Measurements from ENCODE around the gene IL17B. TPM values are rescaled to one million over a fixed set of nuclear protein-coding genes. Genes with fewer than 3 reads are reported as not detected.
A peak's percentile ranks its signal among the peaks of the same experiment; 100 is the strongest.

The IL17B gene
- total and polyA plus RNA-seq, 12 donors, result 1.5 to 20.1 (median 2.9) TPM; not detected in 1

GRCh38 chr5:149403923-149404745 is 25.0 kb upstream of the IL17B start:
- Histone ChIP-seq H3K9me3 (replicated peaks in 1 of 3) (no peaks in the 10 kb centered on the region), H3K4me3 (no peak overlapping the region), H3K27ac (peak overlapping the region in 3 of 5 donors; percentile 73 to 92 (median 80)), H3K27me3 (no peaks in the 10 kb centered on the region), H3K36me3 (replicated peaks in 1 of 2) (no peaks in the 10 kb centered on the region), H3K4me1 (replicated peaks in 1 of 2) (peaks cover 17 to 19% of the 10 kb centered on the region in 2 donors)
- no peak for TF ChIP-seq CTCF (IDR thresholded peaks at IDR 0.05)
- TF ChIP-seq POLR2A (IDR thresholded peaks at IDR 0.05), result no peak
- whole genome bisulfite sequencing, 4 donors, result 78 to 88% (median 79%) methylated on average over 15 of the region's 15 CpGs
- DNase-seq, result no peak
- intact Hi-C loops (cut with DNase I), result no loop called here

- H3K9me3 ChIP-seq (replicated peaks in 1 of 3), result no peaks in the 10 kb centered on the region
- no peak for DNase-seq
- no peaks in the 10 kb centered on the region for H3K27me3 ChIP-seq
- WGBS, 4 donors, result 93 to 99% (median 97%) methylated on average over 3 of the region's 3 CpGs
- peaks cover 17 to 23% of the 10 kb centered on the region in 2 donors for H3K4me1 ChIP-seq (replicated peaks in 1 of 2)
- H3K27ac ChIP-seq, result no peak overlapping the region
- no peak overlapping the region for H3K4me3 ChIP-seq
- intact Hi-C loops (cut with DNase I), result no loop called here
- TF ChIP-seq POLR2A (IDR thresholded peaks at IDR 0.05) (no peak), CTCF (IDR thresholded peaks at IDR 0.05) (no peak)
- H3K36me3 ChIP-seq (replicated peaks in 1 of 2), result no peaks in the 10 kb centered on the region
Measured at GRCh38 chr5:149402291-149402690, 23.2 kb upstream of the IL17B start.

- Histone ChIP-seq H3K27me3 (no peaks in the 10 kb centered on the region), H3K36me3 (replicated peaks in 1 of 2) (no peaks in the 10 kb centered on the region), H3K4me3 (no peak overlapping the region), H3K4me1 (replicated peaks in 1 of 2) (peaks cover 17 to 22% of the 10 kb centered on the region in 2 donors), H3K27ac (no peak overlapping the region), H3K9me3 (replicated peaks in 1 of 3) (no peaks in the 10 kb centered on the region)
- WGBS, 4 donors, result 94 to 98% (median 95%) methylated on average over 2 of the region's 2 CpGs
- no peak for TF ChIP-seq CTCF (IDR thresholded peaks at IDR 0.05)
- intact Hi-C loops (cut with DNase I), result no loop called here
- no peak for DNase-seq
Measured at GRCh38 chr5:149401051-149401450, 22.0 kb upstream of the IL17B start.

GRCh38 chr5:149400304-149400703 is 21.2 kb upstream of the IL17B start:
- intact Hi-C loops (cut with DNase I), result no loop called here
- WGBS, 4 donors, result 70 to 86% (median 78%) methylated on average over 3 to 6 of the region's 6 CpGs
- no peak for DNase-seq
- peaks cover 10 to 14% of the 10 kb centered on the region in 2 donors for H3K4me1 ChIP-seq (replicated peaks in 1 of 2)
- H3K4me3 ChIP-seq, result no peak overlapping the region
- no peaks in the 10 kb centered on the region for H3K36me3 ChIP-seq (replicated peaks in 1 of 2)
- no peaks in the 10 kb centered on the region for H3K27me3 ChIP-seq
- H3K27ac ChIP-seq, result no peak overlapping the region
- no peak for TF ChIP-seq CTCF (IDR thresholded peaks at IDR 0.05)
- TF ChIP-seq POLR2A (IDR thresholded peaks at IDR 0.05), result no peak
- no peaks in the 10 kb centered on the region for H3K9me3 ChIP-seq (replicated peaks in 1 of 3)

Measured in adrenal gland (tissue), 12 donors.